Mucosa of stomach (tissue), 1 donor: ENCODE data around the gene SKIL.

Source experiments
- H3K27me3 ChIP-seq: one replicate; pipeline ENCODE4 v1.7.0; 2013; ENCODE audit warnings: mild to moderate bottlenecking, low read length; ENCODE audit not compliant: control insufficient read depth, insufficient read depth
- H3K36me3 ChIP-seq: one replicate; pipeline ENCODE4 v1.7.0; 2013; ENCODE audit warnings: low read length; ENCODE audit not compliant: control insufficient read depth, insufficient read depth
- H3K4me1 ChIP-seq: one replicate; pipeline ENCODE4 v1.7.0; 2013; ENCODE audit warnings: mild to moderate bottlenecking, low read length; ENCODE audit not compliant: control insufficient read depth, insufficient read depth
- H3K4me3 ChIP-seq: one replicate; pipeline ENCODE4 v1.7.0; 2013; ENCODE audit warnings: low read length
- H3K9ac ChIP-seq: one replicate; pipeline ENCODE4 v1.7.0; 2013; ENCODE audit warnings: mild to moderate bottlenecking, low read length, moderate library complexity
- H3K9me3 ChIP-seq: one replicate; pipeline ENCODE4 v1.7.0; 2013; ENCODE audit warnings: mild to moderate bottlenecking, low read length, moderate library complexity; ENCODE audit not compliant: control insufficient read depth
- donor health status: Pancreatic carcinoma.

The SKIL gene

GRCh38 chr3:170436697-170437096 lies 79.2 kb downstream of the SKIL start:
- no peaks in the 10 kb centered on the region for H3K9me3 ChIP-seq
- H3K36me3 ChIP-seq, result no peaks in the 10 kb centered on the region
- no peak overlapping the region for H3K4me3 ChIP-seq
- no peak overlapping the region for H3K9ac ChIP-seq
- H3K4me1 ChIP-seq, result peaks cover 7% of the 10 kb centered on the region
- no peaks in the 10 kb centered on the region for H3K27me3 ChIP-seq

- H3K27me3 ChIP-seq, result no peaks in the 10 kb centered on the region
- no peak overlapping the region for H3K9ac ChIP-seq
- no peaks in the 10 kb centered on the region for H3K36me3 ChIP-seq
- no peak overlapping the region for H3K4me3 ChIP-seq
- peaks cover 7% of the 10 kb centered on the region for H3K4me1 ChIP-seq
- H3K9me3 ChIP-seq, result no peaks in the 10 kb centered on the region
These were observed 79.7 kb downstream of the SKIL start for GRCh38 chr3:170437176-170437575.

GRCh38 chr3:170437696-170438407 lies 80.3 kb downstream of the SKIL start:
- Histone ChIP-seq H3K9ac (no peak overlapping the region), H3K4me1 (peaks cover 7% of the 10 kb centered on the region), H3K9me3 (no peaks in the 10 kb centered on the region), H3K36me3 (no peaks in the 10 kb centered on the region), H3K4me3 (no peak overlapping the region), H3K27me3 (no peaks in the 10 kb centered on the region)

GRCh38 chr3:170438836-170439235 lies 81.3 kb downstream of the SKIL start:
- Histone ChIP-seq H3K27me3 (no peaks in the 10 kb centered on the region), H3K4me1 (peaks cover 7% of the 10 kb centered on the region), H3K9ac (no peak overlapping the region), H3K9me3 (no peaks in the 10 kb centered on the region), H3K36me3 (no peaks in the 10 kb centered on the region), H3K4me3 (no peak overlapping the region)

- H3K27me3 ChIP-seq, result no peaks in the 10 kb centered on the region
- H3K9ac ChIP-seq, result no peak overlapping the region
- no peaks in the 10 kb centered on the region for H3K36me3 ChIP-seq
- H3K9me3 ChIP-seq, result no peaks in the 10 kb centered on the region
- no peak overlapping the region for H3K4me3 ChIP-seq
- peaks cover 7% of the 10 kb centered on the region for H3K4me1 ChIP-seq
These were observed 82.8 kb downstream of the SKIL start for GRCh38 chr3:170440344-170440743.

- H3K4me1 ChIP-seq, result peaks cover 7% of the 10 kb centered on the region
- no peaks in the 10 kb centered on the region for H3K36me3 ChIP-seq
- no peak overlapping the region for H3K9ac ChIP-seq
- H3K27me3 ChIP-seq, result no peaks in the 10 kb centered on the region
- H3K4me3 ChIP-seq, result no peak overlapping the region
- H3K9me3 ChIP-seq, result no peaks in the 10 kb centered on the region
These were observed 83.9 kb downstream of the SKIL start for GRCh38 chr3:170441412-170441811.

- H3K4me1 ChIP-seq, result peaks cover 7% of the 10 kb centered on the region
These were observed 85.4 kb downstream of the SKIL start for GRCh38 chr3:170442947-170443346.

GRCh38 chr3:170443457-170443856 lies 85.9 kb downstream of the SKIL start:
- Histone ChIP-seq H3K27me3 (no peaks in the 10 kb centered on the region), H3K4me1 (peaks cover 7% of the 10 kb centered on the region), H3K9ac (no peak overlapping the region), H3K9me3 (no peaks in the 10 kb centered on the region), H3K36me3 (no peaks in the 10 kb centered on the region), H3K4me3 (no peak overlapping the region)

More at GRCh38 chr3:170442947-170443346, 85.4 kb downstream of the SKIL start:
- Histone ChIP-seq H3K9me3 (no peaks in the 10 kb centered on the region), H3K9ac (no peak overlapping the region), H3K36me3 (no peaks in the 10 kb centered on the region), H3K27me3 (no peaks in the 10 kb centered on the region), H3K4me3 (no peak overlapping the region)
